H54 (cell line): Measurements from ENCODE around the gene GGA1.
"Not testable (repeated sequence)": the region's sequence is repeated elsewhere in the genome, so short reads cannot be mapped to it uniquely, and the experiment has no call there.

ENCODE experiments used
- DNase-seq: peaks from one replicate; pipeline ENCODE4 v3.0.0; 2011; ENCODE audit warnings: low spot score, mixed read lengths; ENCODE audit not compliant: insufficient read length
- FAIRE-seq: peaks from 3 replicates; lab custom pipeline; 2011; peaks lifted over from hg19 to GRCh38; lab: Jason Lieb, UNC
- POLR2A ChIP-seq: IDR thresholded peaks from 2 replicates; pipeline ENCODE4 v1.6.1; 2011; ENCODE audit warnings: low read depth, mild to moderate bottlenecking, low read length

The GGA1 gene

GRCh38 chr22:37650463-37651136 is 42.0 kb downstream of the GGA1 start:
- DNase-seq (no peak), FAIRE-seq (no peak)
- no peak for TF ChIP-seq POLR2A

GRCh38 chr22:37654563-37655251 is 46.1 kb downstream of the GGA1 start:
- no peak for TF ChIP-seq POLR2A
- DNase-seq (no peak), FAIRE-seq (no peak)

DNA sequence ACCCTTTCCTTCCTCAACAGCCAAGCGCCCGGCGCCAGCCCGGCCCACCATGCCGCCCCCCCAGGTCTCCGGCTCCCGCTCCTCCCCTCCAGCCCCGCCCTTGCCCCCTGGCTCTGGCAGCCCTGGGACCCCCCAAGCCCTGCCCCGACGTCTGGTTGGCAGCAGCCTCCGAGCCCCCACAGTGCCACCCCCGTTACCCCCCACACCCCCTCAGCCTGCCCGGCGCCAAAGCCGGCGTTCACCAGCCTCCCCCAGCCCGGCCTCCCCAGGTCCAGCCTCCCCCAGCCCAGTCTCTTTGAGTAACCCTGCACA is 46.6 kb downstream of the GGA1 start:
- DNase-seq (no peak), FAIRE-seq (no peak)
- TF ChIP-seq POLR2A = no peak

DNA sequence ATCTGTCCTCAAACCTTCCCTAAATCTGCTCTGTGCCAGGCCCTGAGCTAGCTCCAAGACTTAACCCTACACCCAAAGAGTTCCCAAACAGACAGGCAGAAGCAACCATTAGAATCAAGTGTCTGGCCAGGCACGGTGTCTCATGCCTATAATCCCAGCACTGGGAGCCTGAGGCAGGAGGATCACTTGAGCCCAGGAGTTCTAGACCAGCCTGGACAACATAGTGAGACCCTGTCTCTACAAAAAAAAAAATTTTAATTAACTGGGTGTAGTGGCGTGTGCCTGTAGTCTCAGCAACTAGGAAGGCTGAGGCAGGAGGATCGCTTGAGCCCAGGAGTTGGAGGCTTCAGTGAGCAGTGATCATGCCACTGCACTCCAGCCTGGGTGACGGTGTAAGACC is 47.9 kb downstream of the GGA1 start:
- not testable (repeated sequence) for FAIRE-seq, DNase-seq

DNA sequence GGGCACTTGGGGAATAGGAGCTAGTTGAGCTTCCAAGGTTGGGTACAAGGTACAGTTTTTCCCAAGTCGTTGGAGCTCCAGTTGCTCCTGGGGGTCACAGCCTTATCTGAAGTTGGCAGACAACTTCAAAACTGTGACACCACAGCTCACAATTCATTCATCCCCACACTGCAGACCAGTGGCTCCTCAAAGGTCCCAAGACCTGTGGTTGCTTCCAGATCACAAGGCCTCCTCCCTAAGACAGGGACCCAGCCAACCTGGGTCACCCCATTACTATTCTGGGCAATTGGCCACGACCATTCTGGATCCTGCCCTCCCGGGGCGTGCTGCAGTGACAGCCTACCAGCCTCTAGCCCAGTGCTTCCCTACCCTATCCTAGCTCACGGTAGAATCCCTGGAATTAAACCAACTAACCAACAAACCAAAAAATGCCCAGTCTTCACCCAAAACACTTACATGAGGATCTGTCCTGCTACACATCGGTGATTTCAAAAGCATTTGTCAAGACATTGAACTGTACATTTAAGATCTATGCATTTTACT is 49.0 kb downstream of the GGA1 start:
- TF ChIP-seq POLR2A = no peak
- FAIRE-seq = no peak
- DNase-seq = peak; percentile 58

- DNase-seq (peak; percentile 97), FAIRE-seq (peak; percentile 61)
- TF ChIP-seq POLR2A = peak; percentile 70
These were observed 49.8 kb downstream of the GGA1 start, which contains the start of gene PDXP for GRCh38 chr22:37658133-37659065. Gene PDXP, plus strand, starts transcription at chr22:37658723. Its CDS starts 60 bp downstream, at chr22:37658783.

DNA sequence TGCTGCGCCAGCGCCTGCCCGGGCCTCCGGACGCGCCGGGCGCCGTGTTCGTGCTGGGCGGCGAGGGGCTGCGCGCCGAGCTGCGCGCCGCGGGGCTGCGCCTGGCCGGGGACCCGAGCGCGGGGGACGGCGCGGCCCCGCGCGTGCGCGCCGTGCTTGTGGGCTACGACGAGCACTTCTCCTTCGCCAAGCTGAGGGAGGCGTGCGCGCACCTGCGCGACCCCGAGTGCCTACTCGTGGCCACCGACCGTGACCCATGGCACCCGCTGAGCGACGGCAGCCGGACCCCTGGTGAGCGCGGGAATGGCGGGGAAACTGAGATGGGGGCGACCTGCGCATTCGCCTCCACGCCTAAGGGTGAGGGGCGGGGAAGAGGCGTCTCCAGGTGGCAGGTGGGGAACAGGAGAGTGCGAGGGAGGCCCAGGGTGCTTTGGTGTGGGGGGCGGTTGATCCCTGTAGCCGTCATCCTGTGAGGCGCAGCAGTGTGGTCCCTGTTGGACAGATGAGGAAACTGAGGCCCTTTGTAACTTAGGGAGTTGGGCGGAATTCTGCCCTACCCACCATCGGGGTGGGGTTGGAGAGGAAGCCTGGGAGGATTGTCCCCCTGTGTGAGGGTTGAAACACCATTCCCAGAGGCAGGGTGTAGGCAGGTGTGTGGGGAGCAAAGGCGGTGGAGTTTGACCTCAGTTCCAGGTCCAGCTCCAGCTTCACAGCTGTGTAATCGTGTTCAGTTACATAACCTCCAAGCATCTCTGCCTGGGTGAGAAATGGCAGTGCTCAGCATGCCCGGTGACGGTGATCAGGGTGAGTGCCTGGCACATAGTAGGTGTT is 50.6 kb downstream of the GGA1 start:
- no peak for TF ChIP-seq POLR2A
- FAIRE-seq (no peak), DNase-seq (no peak)

DNA sequence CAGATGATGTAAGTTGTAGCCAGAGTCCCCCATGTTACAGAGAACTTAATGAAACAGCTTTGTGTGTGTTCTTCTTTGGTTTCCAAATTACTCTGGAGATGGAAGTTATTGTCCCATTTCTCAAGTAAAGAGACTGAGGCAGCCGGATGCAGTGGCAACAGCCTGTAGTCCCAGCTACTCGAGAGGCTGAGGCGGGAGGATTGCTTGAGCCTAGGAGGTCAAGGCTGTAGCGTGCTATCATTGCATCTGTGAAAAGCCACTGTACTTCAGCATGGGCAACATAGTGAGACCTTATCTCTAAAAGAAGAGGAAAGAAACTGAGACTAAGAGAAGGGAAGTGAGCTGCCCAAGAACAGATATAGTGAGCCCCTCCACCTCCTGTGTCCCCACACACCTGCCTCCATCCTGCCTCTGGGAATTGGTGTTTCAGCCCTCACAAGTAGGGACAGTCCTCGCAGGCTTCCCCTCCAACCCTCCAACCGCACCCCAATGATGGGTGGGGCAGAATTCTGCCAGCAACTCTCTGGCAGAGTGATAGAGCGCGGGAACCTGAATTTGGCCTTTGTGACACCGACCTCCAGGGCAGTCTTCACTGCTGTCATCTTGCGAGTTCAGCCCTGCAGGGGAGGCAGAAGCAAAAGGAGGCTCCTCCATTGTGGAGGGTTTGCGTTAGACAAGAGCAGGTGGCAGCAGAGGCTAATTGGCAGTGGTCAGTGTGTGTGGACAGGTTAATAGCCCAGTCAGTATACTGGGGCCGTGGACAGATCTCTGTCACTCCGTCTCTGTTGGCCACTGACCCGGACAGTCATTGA is 51.5 kb downstream of the GGA1 start:
- DNase-seq (no peak), FAIRE-seq (no peak)
- TF ChIP-seq POLR2A = no peak

GRCh38 chr22:37660709-37661045 is 52.0 kb downstream of the GGA1 start:
- no peak for TF ChIP-seq POLR2A

GRCh38 chr22:37661160-37661924 is 52.7 kb downstream of the GGA1 start:
- no peak for TF ChIP-seq POLR2A
- DNase-seq = no peak
- FAIRE-seq = no peak

More at GRCh38 chr22:37660709-37661045, 52.0 kb downstream of the GGA1 start:
- DNase-seq (no peak), FAIRE-seq (no peak)

- DNase-seq = no peak
- TF ChIP-seq POLR2A = no peak
- no peak for FAIRE-seq
These were observed 53.4 kb downstream of the GGA1 start for GRCh38 chr22:37662039-37662438.
